GM12873 (cell line): ENCODE measurements around the gene RPS26.
A peak's percentile ranks its signal among the peaks of the same experiment; 100 is the strongest.

ENCODE experiments used
- CTCF ChIP-seq: IDR thresholded peaks from 2 replicates; pipeline ENCODE4 v1.5.1; 2012; ENCODE audit warnings: low read depth, mild to moderate bottlenecking, moderate library complexity, low read length, control low read depth; ENCODE audit not compliant: insufficient read depth; ENCODE audit errors: missing control alignments

The RPS26 gene

GRCh38 chr12:56041552-56042429 lies at the start of gene RPS26:
Gene RPS26 (plus strand): TSS chr12:56041918. CDS start chr12:56042167, 249 bp downstream.
- TF ChIP-seq CTCF = peak; percentile 64

GRCh38 chr12:55993230-55993853 lies 48.4 kb upstream of the RPS26 start:
- TF ChIP-seq CTCF = no peak

- no peak for TF ChIP-seq CTCF
Observed at GRCh38 chr12:55995366-55995765, 46.4 kb upstream of the RPS26 start.

- TF ChIP-seq CTCF = peak; percentile 79
Observed at GRCh38 chr12:55996201-55996714, 45.5 kb upstream of the RPS26 start.

GRCh38 chr12:55996715-55997534 lies 44.8 kb upstream of the RPS26 start, which contains the start of gene SUOX:
Gene SUOX (plus strand): TSS chr12:55997276. CDS start chr12:56002222, 4,946 bp downstream.
- no peak for TF ChIP-seq CTCF

GRCh38 chr12:55997535-55997859 lies 44.2 kb upstream of the RPS26 start:
- TF ChIP-seq CTCF = no peak
